GM10248 (cell line): ENCODE measurements around the gene CNTN4.

Source experiments
- CTCF ChIA-PET: fragments of 300-600 bp; sonication (Branson Sonifier 250); formaldehyde crosslinking; extraction: SDS; loops from one replicate; lab custom pipeline; 2021; ENCODE audit warnings: antibody characterized with exemption; lab: Yijun Ruan, JAX
- POLR2A ChIA-PET: fragments of 350-650 bp; sonication (Branson Sonifier 250); formaldehyde crosslinking; extraction: SDS; loops from one replicate; lab custom pipeline; 2020; ENCODE audit warnings: antibody characterized with exemption; lab: Yijun Ruan, JAX
- DNase-seq: peaks from one replicate; pipeline ENCODE4 v3.0.0; 2012; ENCODE audit errors: extremely low spot score
- CTCF ChIP-seq: IDR thresholded peaks from 2 replicates; pipeline ENCODE4 v1.5.1; 2012; ENCODE audit warnings: mild to moderate bottlenecking, low read depth; ENCODE audit errors: extremely low read depth, missing control alignments, control extremely low read depth

Gene CNTN4

GRCh38 chr3:2869905-2870304 lies 771.2 kb downstream of the CNTN4 start:
- DNase-seq, result no peak
- ChIA-PET POLR2A (no interaction called here), CTCF (interaction anchor here (1.0 to 1.8 kb wide), 3 partner anchors 13 to 25 kb away, joined by 3 to 6 read pairs (median 3); no protein-coding TSS in a partner anchor)
- TF ChIP-seq CTCF, result no peak

- ChIA-PET POLR2A (no interaction called here), CTCF (interaction anchor here (1.6 kb wide), 1 partner anchor 24 kb away, joined by 3 read pairs; no protein-coding TSS in a partner anchor)
- TF ChIP-seq CTCF, result no peak
- no peak for DNase-seq
Observed at GRCh38 chr3:2870724-2871333, 772.2 kb downstream of the CNTN4 start.

- POLR2A ChIA-PET, result no interaction called here
- CTCF ChIA-PET, result no interaction called here
Observed at GRCh38 chr3:2872884-2873283, 774.2 kb downstream of the CNTN4 start.

DNA sequence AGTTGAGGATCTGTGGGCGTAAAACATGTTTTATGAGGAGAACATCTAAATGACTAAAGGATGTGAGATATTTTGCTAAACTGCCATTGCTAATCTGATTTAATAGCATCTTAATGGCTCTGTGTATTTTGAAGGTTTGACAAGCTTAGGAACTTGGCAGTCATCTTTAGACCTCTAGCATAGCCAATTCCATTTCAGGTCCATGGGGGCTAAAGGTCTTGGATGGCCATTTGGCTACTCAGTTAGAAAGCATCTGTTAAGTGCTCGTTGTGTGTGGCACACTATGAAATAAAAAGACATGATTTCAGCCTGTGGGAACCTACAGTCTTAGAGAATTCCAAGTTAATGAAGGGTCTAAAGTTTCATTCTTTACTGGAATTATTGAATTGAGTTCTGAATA lies 775.3 kb downstream of the CNTN4 start:
- no peak for DNase-seq
- ChIA-PET CTCF (no interaction called here), POLR2A (no interaction called here)
- TF ChIP-seq CTCF, result no peak

More at GRCh38 chr3:2872884-2873283, 774.2 kb downstream of the CNTN4 start:
- no peak for DNase-seq
- TF ChIP-seq CTCF, result no peak

- ChIA-PET CTCF (interaction anchor here (0.9 kb wide), 1 partner anchor 321 kb away, joined by 3 read pairs; no protein-coding TSS in a partner anchor), POLR2A (no interaction called here)
- no peak for DNase-seq
- no peak for TF ChIP-seq CTCF
Observed at GRCh38 chr3:2875699-2876098, 777.0 kb downstream of the CNTN4 start.

DNA sequence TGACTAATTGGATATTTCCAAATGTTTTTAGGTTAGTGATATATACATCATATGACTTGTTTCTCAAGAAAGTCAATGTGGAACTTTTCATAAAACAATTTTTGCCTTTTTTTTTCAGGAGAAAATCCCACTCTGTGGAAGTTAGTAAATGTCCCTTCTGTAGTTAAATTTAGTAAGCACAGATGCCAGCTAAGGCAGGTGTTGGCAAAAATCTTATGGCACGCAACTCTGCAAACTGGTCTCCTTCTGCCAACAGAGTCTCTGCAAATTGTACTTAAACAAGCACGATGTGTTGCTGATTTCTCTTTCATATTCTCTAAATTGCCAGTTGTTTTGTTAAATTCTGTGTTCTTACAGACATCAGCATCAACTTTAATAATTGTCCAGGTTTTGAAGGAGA lies 777.7 kb downstream of the CNTN4 start:
- DNase-seq, result no peak
- ChIA-PET CTCF (no interaction called here), POLR2A (no interaction called here)
- no peak for TF ChIP-seq CTCF
